DMS79 treated with DMSO at 0.1 percent for 48 hours (cell line): ENCODE results near the gene PHLPP2.
A peak's percentile ranks its signal among the peaks of the same experiment; 100 is the strongest.

Source experiments
- DNase-seq: peaks from one replicate; lab custom pipeline; 2025; lab: John Stamatoyannopoulos, UW

The PHLPP2 gene

GRCh38 chr16:71724320-71724751, at the start of gene PHLPP2:
Gene PHLPP2 (minus strand): TSS chr16:71724701. CDS start chr16:71714795, 9,906 bp downstream.
- DNase-seq: no peak

- DNase-seq: no peak
Observed at GRCh38 chr16:71771571-71771970, 47.1 kb upstream of the PHLPP2 start.

- no peak for DNase-seq
Observed at GRCh38 chr16:71769222-71769621, 44.7 kb upstream of the PHLPP2 start.

GRCh38 chr16:71767060-71767900, 42.8 kb upstream of the PHLPP2 start:
- no peak for DNase-seq

- no peak for DNase-seq
Observed at GRCh38 chr16:71762186-71762585, 37.7 kb upstream of the PHLPP2 start.

- no peak for DNase-seq
Observed at GRCh38 chr16:71761097-71761496, 36.6 kb upstream of the PHLPP2 start.

- DNase-seq: no peak
Observed at GRCh38 chr16:71758293-71758760, 33.8 kb upstream of the PHLPP2 start.

- DNase-seq: no peak
Observed at GRCh38 chr16:71754652-71755051, 30.2 kb upstream of the PHLPP2 start.

- DNase-seq: no peak
Observed at GRCh38 chr16:71754108-71754507, 29.6 kb upstream of the PHLPP2 start.

GRCh38 chr16:71748226-71748625, 23.7 kb upstream of the PHLPP2 start:
- no peak for DNase-seq

GRCh38 chr16:71746442-71747046, 22.0 kb upstream of the PHLPP2 start:
- DNase-seq: no peak

GRCh38 chr16:71738855-71739254, 14.4 kb upstream of the PHLPP2 start:
- no peak for DNase-seq

GRCh38 chr16:71737501-71737900, 13.0 kb upstream of the PHLPP2 start:
- DNase-seq: no peak

GRCh38 chr16:71734511-71734910, 10.0 kb upstream of the PHLPP2 start:
- DNase-seq: no peak

GRCh38 chr16:71732587-71732986, 8.1 kb upstream of the PHLPP2 start:
- no peak for DNase-seq

- no peak for DNase-seq
Observed at GRCh38 chr16:71727551-71728324, 3.2 kb upstream of the PHLPP2 start.

GRCh38 chr16:71726476-71727315, 2.2 kb upstream of the PHLPP2 start:
- no peak for DNase-seq

GRCh38 chr16:71723537-71724319, 773 bp downstream of the PHLPP2 start:
- peak; percentile 20 for DNase-seq

GRCh38 chr16:71722801-71723536, 1.5 kb downstream of the PHLPP2 start:
- peak; percentile 26 for DNase-seq
